ENCODE results near the gene LCAT.

The LCAT gene

GRCh38 chr16:67934306-67935100 lies 9.4 kb downstream of the LCAT start:
- Histone ChIP-seq H3K79me2 (no peaks in the 10 kb centered on the region), H3K27me3 (ENCODE audit: control insufficient read depth, insufficient read depth, low read length) (no peaks in the 10 kb centered on the region)

GRCh38 chr16:67933805-67934204 lies 10.1 kb downstream of the LCAT start:
- H3K4me2 ChIP-seq (ENCODE audit: low read length): no peak overlapping the region
- H3K4me1 ChIP-seq: peaks cover 12% of the 10 kb centered on the region
- H3K79me2 ChIP-seq: peaks cover 3% of the 10 kb centered on the region
- no peak overlapping the region for H3K4me3 ChIP-seq (ENCODE audit: low read depth, low read length)
- no peak overlapping the region for H3K9ac ChIP-seq
- no peak overlapping the region for H3K27ac ChIP-seq
- no peaks in the 10 kb centered on the region for H3K36me3 ChIP-seq (ENCODE audit: control insufficient read depth, insufficient read depth, low read length)
- no peak for TF ChIP-seq CTCF (IDR thresholded peaks at IDR 0.05)
- no peak overlapping the region for H2AFZ ChIP-seq
- no peaks in the 10 kb centered on the region for H3K27me3 ChIP-seq (ENCODE audit: control insufficient read depth, insufficient read depth, low read length)
- H3K9me3 ChIP-seq (ENCODE audit: control insufficient read depth, low read length): no peaks in the 10 kb centered on the region

More at GRCh38 chr16:67934306-67935100, 9.4 kb downstream of the LCAT start:
- Histone ChIP-seq H3K4me3 (ENCODE audit: low read depth, low read length) (no peak overlapping the region), H2AFZ (no peak overlapping the region), H3K36me3 (ENCODE audit: control insufficient read depth, insufficient read depth, low read length) (no peaks in the 10 kb centered on the region), H3K4me2 (ENCODE audit: low read length) (no peak overlapping the region), H3K4me1 (peaks cover 12% of the 10 kb centered on the region), H3K9ac (no peak overlapping the region), H3K27ac (peak overlapping the region; percentile 46), H3K9me3 (ENCODE audit: control insufficient read depth, low read length) (no peaks in the 10 kb centered on the region)
- no peak for TF ChIP-seq CTCF (IDR thresholded peaks at IDR 0.05)

- H3K27ac ChIP-seq: no peak overlapping the region
- no peak overlapping the region for H3K4me3 ChIP-seq (ENCODE audit: low read depth, low read length)
- no peaks in the 10 kb centered on the region for H3K9me3 ChIP-seq (ENCODE audit: control insufficient read depth, low read length)
- H3K79me2 ChIP-seq: peaks cover 6% of the 10 kb centered on the region
- H3K4me1 ChIP-seq: peaks cover 12% of the 10 kb centered on the region
- H3K36me3 ChIP-seq (ENCODE audit: control insufficient read depth, insufficient read depth, low read length): no peaks in the 10 kb centered on the region
- no peak for TF ChIP-seq CTCF (IDR thresholded peaks at IDR 0.05)
- no peak overlapping the region for H2AFZ ChIP-seq
- no peaks in the 10 kb centered on the region for H3K27me3 ChIP-seq (ENCODE audit: control insufficient read depth, insufficient read depth, low read length)
- no peak overlapping the region for H3K4me2 ChIP-seq (ENCODE audit: low read length)
- no peak overlapping the region for H3K9ac ChIP-seq
Measured at GRCh38 chr16:67932462-67932840, 11.5 kb downstream of the LCAT start.

- H3K36me3 ChIP-seq (ENCODE audit: control insufficient read depth, insufficient read depth, low read length): no peaks in the 10 kb centered on the region
- H3K9me3 ChIP-seq (ENCODE audit: control insufficient read depth, low read length): no peaks in the 10 kb centered on the region
- H3K4me1 ChIP-seq: peaks cover 8% of the 10 kb centered on the region
- no peak within 1 kb of the TSS for H3K4me2 ChIP-seq (ENCODE audit: low read length)
- H3K79me2 ChIP-seq: peaks cover 6% of the 10 kb centered on the region
- no peak within 1 kb of the TSS for H3K27ac ChIP-seq
- no peak for TF ChIP-seq CTCF (IDR thresholded peaks at IDR 0.05)
- H2AFZ ChIP-seq: no peak within 1 kb of the TSS
- H3K27me3 ChIP-seq (ENCODE audit: control insufficient read depth, insufficient read depth, low read length): no peaks in the 10 kb centered on the region
- no peak within 1 kb of the TSS for H3K4me3 ChIP-seq (ENCODE audit: low read depth, low read length)
- no peak within 1 kb of the TSS for H3K9ac ChIP-seq
Measured at GRCh38 chr16:67931712-67932461, 12.0 kb downstream of the LCAT start, which contains the start of gene CTRL. Gene CTRL, minus strand, starts transcription at chr16:67931862. Its CDS starts 10 bp downstream, at chr16:67931852.
